ENCODE measurements around the gene FLNA.
"Not testable (repeated sequence)": the region's sequence is repeated elsewhere in the genome, so short reads cannot be mapped to it uniquely, and the experiment has no call there.

FLNA gene

DNA sequence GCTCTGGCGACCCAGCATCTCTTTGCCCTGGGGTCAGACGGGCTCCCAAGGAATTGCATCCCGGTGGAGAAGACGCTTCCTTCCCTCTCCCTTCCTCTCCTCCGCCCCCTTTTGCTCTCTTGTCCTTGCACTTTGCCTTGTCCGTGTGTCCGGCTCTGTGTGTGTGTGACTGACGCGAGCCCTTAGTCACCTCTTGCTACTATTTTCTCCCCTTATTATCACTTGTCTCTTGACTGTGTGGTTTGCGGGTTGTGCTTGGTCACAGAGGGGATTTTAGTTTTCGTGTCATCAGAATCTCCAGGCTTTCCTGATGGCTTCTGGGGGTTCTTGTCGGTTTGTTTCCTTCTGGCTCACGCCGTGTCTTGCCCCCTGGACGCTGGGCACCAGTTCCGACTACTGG is 31.4 kb downstream of the FLNA start:
- not testable (repeated sequence) for DNase-seq (ENCODE audit: low spot score)

DNA sequence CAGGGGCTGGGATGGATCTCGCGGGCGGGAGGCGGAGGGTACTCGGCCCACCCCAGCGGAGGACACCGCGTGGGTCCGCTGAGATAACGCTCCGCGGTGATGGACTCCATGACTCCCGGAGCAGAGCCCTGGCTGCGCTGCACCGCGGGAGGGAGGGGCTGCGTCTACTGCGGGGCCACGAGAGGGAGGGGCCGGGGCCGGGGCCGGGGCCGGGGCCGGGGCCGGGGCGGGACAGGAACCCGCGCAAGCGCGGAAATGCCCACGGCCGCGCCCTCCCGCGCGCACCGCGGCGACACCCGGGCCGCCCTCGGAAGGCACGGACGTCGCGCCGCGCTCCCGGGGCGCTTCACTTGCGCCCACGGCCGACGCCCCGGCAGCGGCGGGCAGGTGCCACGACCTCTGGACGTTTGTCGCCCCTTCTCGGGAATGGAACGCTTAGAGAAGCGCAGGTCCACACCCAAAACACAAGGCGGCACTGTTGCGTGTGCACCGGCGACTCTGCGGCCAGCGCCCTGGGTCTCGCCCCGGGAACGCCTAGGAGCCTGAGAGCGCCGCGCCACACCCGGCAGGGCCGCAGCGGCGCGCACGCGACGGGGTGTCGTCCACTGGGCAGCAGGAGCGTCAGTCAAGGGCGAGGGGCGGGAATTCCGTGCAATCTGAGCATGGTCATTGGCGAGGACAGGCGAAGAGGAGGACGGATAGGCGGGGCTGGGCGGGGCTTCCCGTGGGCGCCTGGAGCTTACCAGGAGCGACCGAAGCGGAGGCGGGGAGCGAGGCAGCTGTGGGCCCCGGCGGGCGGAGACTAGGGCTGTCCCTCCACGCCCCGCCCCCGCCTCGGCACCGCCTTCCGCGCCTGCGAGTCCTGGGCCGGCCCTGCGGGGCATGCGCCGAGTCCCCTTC is 32.8 kb downstream of the FLNA start:
- not testable (repeated sequence) for DNase-seq (ENCODE audit: low spot score)

DNA sequence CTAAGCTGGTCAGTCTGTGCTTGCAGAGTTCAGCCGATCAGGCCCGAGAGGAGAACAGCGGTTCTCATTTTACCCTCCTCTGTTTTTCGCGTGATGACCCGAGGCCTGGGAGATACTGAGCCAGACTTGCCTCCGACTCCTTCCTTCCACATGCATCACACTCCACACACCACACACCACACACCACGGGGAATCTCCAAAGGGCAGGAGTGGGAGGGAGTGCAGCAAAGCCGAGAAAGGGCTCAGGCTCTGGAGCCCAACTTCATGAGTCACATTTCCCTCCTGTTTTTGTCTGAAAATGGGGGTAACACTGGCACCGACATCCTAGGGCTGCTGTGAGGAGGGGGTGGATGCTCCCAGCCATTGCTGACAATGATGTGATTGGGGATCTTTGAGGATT is 39.9 kb downstream of the FLNA start:
- no peak for DNase-seq (ENCODE audit: low spot score)

DNA sequence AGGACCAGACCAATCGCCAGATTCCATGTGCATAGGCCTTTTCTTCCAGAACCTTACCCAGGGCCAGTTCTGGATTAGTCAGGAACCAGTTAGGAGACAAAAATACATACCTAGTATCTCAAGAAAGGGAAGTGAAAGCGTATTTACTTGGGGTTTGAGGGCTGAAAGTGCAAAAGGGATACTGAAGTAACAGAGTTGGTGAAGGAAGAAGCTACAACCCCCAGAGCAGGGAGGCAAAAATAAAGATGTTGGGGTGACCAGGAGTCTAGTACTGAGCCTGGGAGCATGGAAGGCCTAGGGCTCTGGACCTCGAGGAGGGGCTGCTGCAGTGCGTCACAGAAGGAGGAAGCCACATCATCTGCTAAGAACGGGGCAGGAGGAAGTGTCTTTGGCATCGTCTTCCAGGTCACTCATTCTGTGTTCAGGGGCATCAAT is 40.6 kb downstream of the FLNA start:
- DNase-seq (ENCODE audit: low spot score) = no peak

DNA sequence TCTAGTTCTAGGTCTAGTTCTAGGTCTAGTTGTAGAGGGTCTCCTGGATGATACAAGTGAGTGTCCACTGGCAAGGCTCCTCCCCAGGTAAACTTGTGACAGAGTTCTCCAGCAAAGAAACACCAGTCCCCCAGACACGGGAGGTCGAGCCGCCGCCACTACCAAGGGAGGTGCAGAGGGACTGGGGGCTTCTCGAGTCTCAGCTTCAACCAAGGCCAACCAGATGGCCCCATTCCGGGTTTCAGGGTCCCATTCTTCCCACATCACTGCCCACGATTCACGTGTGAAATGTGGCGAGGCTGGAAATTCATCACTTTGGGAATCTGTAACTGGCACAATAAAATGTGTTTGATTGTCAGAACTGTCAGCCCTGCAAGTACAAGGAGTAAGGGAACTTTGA is 41.3 kb downstream of the FLNA start:
- no peak for DNase-seq (ENCODE audit: low spot score)

DNA sequence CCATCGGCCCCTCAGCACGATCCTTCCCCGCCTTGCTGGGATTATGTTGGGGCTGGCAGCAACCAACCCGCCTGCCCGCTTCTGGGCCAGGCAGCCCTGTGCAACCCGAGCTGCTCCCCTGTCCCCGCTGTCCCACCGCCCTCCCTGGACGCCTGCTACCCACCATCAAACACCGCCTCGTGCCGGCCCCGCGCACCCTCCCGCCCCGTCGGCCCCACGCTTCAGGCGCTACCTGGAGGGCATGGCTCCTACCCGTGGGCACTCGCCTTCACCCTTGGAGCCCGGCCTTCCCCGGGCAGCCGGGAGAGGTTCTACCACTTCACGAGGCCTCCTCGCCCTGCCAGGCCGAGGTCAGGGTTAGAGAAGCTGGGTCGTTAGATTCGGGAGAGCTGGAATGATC is 41.9 kb downstream of the FLNA start:
- no peak for DNase-seq (ENCODE audit: low spot score)

DNA sequence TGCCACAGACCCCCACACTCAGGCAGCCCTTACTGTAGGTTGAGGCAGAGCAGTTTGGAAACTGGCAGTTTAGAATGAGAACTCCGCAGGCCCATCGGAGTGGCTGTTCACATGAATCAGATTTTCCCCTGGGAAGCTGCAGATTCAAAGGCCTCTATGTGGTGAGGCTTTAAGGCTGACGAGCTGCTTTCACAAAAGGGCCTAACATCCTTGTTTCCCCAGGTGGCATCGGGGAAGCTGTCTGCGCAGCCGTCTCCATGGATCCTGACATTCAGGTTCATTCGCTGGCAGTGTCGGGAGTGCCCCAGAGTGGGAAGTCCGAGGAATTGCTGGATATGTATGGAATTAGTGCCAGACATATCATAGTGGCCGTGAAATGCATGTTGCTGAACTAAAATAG is 45.1 kb downstream of the FLNA start:
- no peak for DNase-seq (ENCODE audit: low spot score)

DNA sequence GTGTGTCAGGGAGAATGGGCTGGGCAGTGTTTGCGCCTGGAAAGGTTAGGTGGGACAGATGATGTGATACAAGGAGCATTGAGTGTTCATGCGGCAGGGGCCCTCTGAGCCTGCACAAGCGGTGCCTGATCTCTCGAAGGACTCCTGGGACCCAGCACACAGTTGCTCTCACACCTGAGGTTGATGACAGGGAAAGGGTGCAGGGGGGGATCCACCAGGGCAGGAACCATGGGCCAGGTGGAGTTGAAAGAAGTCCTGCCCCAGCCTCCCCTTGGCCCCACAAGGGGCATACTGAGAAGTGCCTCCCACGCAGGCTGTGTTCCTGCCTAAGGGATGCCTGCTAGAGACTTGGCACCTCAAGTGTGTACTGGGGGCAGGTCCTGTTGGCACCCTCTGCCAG is 45.8 kb downstream of the FLNA start:
- DNase-seq (ENCODE audit: low spot score) = no peak

DNA sequence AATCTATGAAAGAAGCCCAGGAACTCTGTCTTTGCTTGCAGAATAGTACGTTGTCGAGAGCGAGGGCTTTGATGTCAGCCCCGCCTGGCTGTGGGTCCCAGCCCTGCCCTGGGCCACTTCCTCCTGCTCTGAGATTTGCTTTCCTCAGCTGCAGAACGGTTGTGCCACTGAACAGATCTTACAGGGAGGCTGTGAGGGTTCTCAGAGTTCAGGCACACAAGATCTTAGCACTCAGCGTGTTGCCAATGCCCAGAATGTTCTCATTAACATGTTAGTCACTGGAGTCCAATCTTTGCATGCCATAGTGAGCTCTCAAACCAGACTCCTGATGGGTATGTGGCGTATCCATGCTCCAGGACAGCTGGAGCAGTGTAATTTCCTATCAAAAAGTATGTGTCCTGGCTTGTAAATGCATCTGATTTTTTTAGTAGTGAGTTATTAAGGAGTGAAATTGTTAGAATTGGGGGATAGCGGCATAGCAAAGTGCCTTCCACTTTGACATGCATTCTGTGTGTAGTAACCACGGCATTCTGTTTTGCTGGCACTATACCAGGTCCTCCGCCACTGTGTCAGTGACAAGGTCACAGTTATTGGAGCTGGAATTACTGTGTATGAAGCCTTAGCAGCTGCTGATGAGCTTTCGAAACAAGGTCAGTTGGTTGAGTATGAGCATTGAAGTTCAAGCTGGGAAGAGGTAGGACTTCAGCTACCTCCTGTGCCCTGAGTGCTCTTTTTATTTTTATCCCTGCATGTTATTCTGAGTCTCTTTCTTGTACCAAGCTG is 47.2 kb downstream of the FLNA start:
- no peak for DNase-seq (ENCODE audit: low spot score)

DNA sequence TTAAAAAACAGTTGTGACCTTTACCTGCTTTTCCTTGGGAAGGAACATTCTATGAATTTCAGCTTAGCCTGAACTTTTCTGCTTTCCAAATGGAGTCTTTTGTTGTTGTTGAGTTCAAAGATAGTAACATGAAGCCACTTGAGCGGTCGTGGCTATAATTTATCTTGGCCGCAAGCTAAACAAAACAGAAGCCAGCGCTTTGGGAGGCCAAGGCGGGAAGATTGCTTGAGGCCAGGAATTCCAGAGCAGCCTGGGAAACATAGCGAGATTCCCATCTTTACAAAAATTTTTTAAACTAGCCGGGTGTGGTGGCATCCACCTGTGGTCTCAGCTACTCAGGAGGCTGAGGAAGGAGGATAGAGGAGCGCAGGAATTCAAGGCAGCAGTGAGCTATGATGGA is 48.9 kb downstream of the FLNA start:
- DNase-seq (ENCODE audit: low spot score) = no peak

DNA sequence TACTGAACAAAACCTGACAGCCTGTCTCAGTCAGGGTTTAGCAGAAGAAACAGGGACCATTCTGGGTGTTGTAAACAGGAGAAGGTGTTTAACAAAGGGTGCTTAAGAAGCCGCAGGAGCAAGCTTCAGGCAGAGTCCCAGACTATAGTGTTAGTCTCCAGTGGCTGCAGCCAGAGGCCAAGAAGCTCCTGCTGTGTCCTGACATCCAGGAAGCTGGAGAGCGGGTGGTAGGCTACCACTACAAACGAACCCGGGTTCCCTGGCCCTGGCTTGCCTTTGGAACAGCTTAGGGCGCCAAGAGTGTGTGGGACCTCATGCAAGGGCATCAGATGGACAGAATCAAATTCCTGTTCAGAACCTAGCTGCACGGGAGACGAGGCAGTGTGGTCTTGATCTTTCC is 50.9 kb downstream of the FLNA start:
- DNase-seq (ENCODE audit: low spot score) = no peak

DNA sequence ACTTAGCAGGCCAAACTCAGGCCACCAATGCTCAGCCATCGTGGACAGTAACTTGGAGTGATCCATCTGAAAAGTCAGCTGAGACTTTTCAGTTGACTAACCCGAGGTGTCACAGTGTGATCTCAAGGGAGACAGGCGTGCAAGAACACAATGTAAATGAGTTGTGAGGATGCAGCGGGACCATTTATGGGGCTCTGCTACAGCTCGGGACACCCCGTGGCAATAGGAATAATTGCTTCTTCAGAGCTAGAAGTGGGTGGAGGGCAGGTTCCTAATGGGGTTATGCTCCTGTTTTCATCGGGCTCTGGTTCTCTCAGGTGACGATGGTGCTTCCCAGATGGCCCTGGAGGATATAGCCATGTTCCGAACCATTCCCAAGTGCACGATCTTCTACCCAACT is 51.5 kb downstream of the FLNA start:
- DNase-seq (ENCODE audit: low spot score) = no peak

DNA sequence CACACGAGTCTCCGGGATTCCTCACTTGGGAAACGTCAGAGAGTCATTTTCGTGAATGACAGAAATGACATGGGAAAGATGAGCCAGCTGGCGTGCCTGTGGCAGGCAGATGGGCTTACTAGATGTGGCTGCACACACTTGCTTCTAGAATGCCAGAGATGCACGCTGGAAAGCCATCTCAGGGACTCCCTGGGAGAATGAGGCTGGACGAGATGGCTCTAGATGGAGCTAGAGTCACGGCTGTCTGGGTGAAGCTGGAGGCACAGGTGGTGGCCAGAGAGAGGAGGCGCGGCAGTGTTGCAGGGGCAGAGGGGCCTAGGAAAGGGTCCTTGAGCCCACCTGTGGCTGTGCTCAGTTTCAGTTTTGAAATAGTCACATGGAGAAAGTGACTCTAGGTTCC is 52.8 kb downstream of the FLNA start:
- DNase-seq (ENCODE audit: low spot score) = no peak

DNA sequence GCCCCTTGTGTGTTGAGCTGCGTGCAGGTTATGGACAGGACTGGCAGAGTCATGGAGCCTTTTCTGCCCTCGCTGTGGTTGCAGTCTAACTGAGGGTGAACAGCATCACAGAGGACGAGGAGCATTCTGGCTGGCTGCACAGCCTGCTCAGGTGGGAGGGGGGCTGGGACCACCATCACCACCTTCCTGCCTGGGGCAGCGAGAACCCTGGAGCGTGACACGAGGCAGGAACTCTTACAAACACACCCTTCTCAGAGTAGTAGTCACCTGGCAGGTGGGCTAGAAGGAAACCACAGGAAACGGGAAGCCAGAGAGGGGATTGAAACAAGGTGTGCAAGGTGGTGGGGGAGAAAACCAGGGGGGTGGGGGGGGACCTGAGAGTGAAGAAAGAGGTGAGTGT is 53.3 kb downstream of the FLNA start:
- DNase-seq (ENCODE audit: low spot score) = no peak

DNA sequence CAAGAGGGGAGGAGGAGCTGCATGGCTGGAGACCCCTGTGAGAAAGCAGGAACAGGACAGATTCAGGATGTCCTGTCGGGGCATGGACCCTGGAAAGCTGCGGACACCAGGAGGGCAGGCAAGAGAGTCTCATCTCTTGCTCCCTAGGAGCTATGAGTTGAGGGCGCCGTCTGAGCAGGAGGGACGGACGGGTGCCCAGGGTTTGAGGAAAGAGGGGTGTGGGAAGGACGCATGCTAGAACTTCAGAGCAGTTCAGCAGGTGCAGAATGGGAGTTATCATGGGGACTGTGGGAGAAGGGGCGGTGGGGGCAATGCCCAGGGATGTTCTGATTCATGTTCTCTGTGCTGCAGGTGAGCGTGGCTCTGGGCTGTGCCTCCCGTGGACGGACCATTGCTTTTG is 54.0 kb downstream of the FLNA start:
- no peak for DNase-seq (ENCODE audit: low spot score)

DNA sequence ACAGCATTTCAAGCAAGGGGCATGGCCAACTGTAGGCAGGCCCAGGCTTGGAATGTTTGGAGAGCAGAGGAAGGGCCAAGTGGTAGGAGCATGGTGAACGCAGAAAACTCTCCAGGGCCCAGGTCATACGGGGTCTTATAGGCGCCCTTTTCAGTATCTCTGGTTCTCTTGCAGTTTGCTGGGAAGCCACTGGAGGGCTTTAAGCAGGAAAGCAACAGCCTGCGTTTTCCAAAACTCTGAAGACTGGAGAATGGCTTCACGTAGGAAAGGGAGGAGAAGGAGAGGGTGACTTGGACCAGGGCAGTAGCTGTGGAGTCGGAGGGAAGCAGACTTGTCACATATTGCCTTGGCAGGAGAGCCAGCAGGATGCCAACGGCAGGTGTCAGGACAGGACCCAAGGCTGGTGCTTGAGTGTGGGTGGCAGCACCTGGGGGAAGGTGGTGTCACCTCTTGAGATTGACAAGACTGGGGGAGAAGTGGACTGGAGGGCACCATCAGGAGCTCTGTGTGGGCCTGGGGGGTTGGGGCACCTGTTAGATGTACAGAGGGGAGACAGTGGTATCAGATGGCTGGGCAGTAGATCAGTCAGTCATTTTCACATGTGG is 56.9 kb downstream of the FLNA start:
- peak; percentile 3 for DNase-seq (ENCODE audit: low spot score)

DNA sequence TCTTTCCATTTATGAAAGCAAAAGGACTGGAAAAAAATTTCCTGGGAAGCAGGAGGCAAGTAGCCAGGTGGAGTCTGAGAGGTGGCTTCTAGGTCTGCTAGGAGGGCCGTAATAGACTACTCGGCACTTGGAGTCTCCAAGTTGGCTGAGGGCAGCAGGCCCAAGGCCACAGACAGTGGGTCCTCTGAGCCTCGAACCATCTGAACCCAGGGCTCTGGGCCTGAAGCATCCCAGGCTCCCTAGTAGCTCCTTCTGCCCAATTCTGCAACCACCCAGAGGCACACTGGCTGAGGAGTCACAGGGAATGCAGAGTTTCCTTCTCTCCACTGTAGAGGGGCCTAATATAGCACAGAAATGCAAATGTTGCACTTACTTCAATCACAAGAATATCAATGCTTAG is 59.0 kb downstream of the FLNA start:
- no peak for DNase-seq (ENCODE audit: low spot score)

DNA sequence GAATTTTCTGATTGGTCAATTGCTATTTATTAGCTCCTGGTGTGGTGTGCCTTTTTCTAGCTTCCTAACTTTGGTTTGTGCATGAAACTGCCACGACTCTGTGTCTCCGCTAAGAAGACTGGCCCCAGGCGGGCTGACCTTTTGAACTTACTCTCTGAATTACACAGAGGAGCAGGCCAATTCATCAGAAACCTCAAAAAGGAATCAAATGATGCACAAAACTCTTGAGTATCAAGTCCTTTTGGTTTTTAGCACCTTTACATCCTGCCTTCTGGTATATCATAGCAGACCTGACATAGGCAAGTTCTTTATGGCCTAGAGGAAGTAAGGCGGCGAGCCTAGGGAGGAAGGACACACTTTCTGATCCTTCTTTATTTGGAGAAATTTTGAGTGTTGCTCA is 61.3 kb downstream of the FLNA start:
- DNase-seq (ENCODE audit: low spot score) = no peak

DNA sequence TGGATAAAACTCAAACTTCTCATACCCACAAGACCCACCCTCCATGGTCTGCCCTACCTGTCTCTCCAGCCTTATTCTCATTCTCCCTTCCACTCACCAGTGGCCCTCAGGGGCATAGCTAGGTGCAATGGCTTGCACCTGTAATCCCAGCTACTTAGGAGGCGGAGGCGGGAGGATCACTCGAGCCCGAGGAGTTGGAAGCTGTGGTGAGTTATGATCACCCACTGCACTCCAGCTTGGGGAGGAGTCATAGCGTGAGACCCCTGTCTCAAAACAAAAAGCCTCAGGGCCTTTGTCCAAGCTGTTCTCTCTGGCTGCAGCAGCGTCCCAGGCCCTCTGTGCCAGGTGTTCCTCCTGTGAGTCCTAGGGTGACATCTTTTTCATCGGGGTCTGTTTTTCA is 62.3 kb downstream of the FLNA start:
- no peak for DNase-seq (ENCODE audit: low spot score)

DNA sequence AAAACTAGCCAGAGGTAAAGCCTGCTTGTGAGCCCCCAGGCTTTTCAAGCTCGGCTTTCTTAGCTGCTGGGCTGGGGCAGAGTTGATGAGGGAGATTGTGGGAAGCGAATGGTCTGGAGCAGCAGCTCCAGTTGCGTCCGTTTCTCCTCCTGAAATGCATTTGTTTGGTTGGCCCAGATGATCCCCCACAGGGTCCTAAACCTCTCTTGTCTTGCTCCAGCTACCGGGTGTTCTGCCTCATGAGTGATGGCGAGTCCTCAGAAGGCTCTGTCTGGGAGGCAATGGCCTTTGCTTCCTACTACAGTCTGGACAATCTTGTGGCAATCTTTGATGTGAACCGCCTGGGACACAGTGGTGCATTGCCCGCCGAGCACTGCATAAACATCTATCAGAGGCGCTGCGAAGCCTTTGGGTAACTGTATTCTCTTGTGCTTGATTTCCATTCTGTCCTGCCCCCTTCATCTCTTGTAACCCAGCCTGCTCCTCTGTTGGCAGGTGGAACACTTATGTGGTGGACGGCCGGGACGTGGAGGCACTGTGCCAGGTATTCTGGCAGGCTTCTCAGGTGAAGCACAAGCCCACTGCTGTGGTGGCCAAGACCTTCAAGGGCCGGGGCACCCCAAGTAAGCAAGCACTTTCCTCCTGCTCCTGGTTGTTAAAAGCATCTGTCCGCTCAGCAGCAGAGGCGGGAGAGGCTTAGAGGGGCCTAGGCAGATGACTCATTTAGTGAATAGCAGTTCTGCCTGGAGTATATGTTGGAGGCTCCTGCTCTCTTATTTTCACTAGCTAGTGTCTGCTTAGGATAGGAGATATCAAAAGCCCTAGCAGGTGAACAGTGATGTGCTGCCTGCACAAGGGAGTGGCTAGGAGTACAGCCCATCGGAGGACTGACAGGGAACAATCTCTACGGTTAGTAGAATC is 63.6 kb downstream of the FLNA start:
- no peak for DNase-seq (ENCODE audit: low spot score)

DNA sequence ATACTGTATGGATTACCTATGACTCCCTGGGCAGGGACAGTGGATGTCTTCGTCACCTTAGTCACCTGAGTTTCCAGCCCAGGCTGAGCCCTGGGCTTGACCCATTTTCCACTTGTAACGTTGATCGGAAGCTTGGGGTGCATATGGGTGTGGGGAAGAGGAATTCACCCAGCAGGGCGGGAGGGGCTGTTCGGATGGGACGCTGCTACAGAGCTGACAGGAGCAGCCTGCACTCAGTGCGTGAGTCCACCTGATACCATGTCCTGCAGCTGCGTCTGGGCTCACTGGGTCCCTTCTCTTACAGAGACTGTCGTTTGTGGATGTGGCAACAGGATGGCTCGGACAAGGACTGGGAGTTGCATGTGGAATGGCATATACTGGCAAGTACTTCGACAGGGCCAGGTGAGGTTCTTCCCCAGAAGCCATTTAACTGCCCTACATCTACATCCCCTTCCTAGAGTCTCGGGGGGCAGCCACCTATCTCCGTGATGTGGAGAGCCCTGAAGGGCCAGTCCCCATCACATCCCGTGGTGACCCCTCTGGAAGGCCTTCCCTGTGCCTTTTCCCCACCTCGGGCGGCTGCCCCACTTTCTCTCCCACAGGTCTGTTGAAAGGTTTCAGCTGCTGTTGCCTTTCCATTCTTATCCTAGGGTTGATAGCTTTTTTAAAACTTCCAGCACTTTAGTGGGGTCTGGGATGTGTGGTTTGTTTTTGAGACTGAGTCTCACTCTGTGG is 65.2 kb downstream of the FLNA start:
- DNase-seq (ENCODE audit: low spot score) = no peak
